ENCODE data around the gene DMC1.
"Not testable (repeated sequence)": the region's sequence is repeated elsewhere in the genome, so short reads cannot be mapped to it uniquely, and the experiment has no call there.

The DMC1 gene

DNA sequence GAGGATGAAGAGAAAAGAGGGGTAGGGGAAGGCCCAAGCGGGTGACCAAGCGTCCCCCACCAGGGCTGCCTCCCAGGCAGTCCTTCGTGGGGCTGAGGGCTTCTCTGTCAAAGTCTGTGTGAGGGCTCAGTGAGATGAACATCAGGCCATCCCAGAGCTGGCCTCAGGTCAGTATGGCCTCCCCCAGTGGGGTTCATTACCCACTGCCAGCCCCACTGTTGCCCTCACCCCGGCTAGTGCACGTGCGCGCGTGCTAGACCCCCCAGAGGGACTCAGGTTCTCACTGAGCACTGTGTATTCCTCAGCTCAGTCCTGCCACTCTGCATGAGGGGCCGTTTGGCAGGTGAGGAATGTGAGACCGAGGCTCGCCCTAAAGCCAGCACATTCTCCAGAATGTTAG lies 98.7 kb downstream of the DMC1 start:
- no peak for DNase-seq (ENCODE audit: low read depth, low spot score)
- TF ChIP-seq, protein P1, sequence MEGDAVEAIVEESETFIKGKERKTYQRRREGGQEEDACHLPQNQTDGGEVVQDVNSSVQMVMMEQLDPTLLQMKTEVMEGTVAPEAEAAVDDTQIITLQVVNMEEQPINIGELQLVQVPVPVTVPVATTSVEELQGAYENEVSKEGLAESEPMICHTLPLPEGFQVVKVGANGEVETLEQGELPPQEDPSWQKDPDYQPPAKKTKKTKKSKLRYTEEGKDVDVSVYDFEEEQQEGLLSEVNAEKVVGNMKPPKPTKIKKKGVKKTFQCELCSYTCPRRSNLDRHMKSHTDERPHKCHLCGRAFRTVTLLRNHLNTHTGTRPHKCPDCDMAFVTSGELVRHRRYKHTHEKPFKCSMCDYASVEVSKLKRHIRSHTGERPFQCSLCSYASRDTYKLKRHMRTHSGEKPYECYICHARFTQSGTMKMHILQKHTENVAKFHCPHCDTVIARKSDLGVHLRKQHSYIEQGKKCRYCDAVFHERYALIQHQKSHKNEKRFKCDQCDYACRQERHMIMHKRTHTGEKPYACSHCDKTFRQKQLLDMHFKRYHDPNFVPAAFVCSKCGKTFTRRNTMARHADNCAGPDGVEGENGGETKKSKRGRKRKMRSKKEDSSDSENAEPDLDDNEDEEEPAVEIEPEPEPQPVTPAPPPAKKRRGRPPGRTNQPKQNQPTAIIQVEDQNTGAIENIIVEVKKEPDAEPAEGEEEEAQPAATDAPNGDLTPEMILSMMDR (IDR thresholded peaks at IDR 0.05; ENCODE audit: insufficient read depth, low read length, missing control alignments), result no peak
- H3K4me3 ChIP-seq (ENCODE audit: low read depth, low read length), result no peak overlapping the region
- POLR2A ChIA-PET, result interaction anchor here (1.8 kb wide), 1 partner anchor 10 kb away, joined by 6 read pairs; no protein-coding TSS in a partner anchor
- CTCF ChIA-PET, result interaction anchor here (0.9 to 1.1 kb wide), 2 partner anchors 11 to 419 kb away, joined by 3 to 7 read pairs; no protein-coding TSS in a partner anchor

DNA sequence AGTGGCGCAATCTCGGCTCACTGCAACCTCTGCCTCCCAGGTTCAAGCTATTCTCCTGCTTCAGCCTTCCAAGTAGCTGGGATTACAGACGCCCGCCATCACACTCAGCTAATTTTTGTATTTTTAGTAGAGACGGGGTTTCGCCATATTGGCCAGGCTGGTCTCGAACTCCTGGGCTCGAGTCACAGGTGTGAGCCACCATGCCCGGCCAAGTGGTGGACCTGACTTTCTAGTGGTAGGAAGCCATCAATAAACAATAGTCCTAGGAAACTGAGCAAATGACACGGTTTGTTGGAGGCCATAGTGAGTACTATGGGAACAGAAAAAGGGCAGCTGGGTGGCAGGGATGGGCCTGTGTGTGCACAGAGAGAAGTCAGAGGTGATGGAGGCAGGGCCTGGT lies 99.8 kb downstream of the DMC1 start:
- CTCF ChIA-PET, result interaction anchor here (0.9 to 1.1 kb wide), 3 partner anchors 12 to 418 kb away, joined by 3 to 7 read pairs (median 3); no protein-coding TSS in a partner anchor
- not testable (repeated sequence) for DNase-seq (ENCODE audit: low read depth, low spot score); H3K4me3 ChIP-seq (ENCODE audit: low read depth, low read length)
- POLR2A ChIA-PET, result interaction anchor here (1.8 kb wide), 1 partner anchor 11 kb away, joined by 6 read pairs; no protein-coding TSS in a partner anchor

DNA sequence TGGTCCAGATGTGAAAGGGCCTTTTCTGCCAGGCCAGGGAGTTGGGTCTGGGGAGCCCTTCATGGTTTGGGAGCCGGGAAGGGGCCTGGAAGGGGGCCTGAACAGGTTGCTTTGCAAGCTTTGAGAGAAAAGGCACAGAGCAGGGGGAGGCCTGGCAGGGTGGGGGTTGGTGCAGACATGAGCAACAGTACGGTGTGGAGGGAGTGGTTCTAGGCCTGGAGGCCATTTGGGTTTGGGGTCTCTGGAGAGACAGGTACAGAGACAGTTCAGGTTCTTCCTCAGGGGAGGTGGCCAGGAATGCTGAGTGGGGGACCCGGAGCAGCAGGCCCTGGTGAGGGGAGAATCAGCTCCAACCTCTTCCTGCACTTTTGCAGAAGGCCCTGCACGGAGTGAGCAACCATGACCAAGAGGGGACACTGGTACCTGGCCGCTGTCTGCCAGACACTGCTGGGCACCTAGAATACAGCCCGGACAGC lies 100.6 kb downstream of the DMC1 start:
- ChIA-PET CTCF (interaction anchor here (0.9 to 1.1 kb wide), 3 partner anchors 25 to 355 kb away, joined by 3 to 4 read pairs (median 3); no protein-coding TSS in a partner anchor), POLR2A (interaction anchor here (0.7 to 1.8 kb wide), 2 partner anchors 9 to 12 kb away, joined by 3 to 6 read pairs; no protein-coding TSS in a partner anchor)
- no peak for DNase-seq (ENCODE audit: low read depth, low spot score)
- peak overlapping the region; percentile 94 for H3K4me3 ChIP-seq (ENCODE audit: low read depth, low read length)
- TF ChIP-seq, protein P1 (IDR thresholded peaks at IDR 0.05; ENCODE audit: insufficient read depth, low read length, missing control alignments), result no peak

Data from AG04449 (cell line).